Activated naive CD8-positive, alpha-beta T cell treated with anti-CD3 and anti-CD28 coated beads for 36 hours (primary cell): ENCODE results near the gene FSD2. TPM values are rescaled to one million over a fixed set of nuclear protein-coding genes. Genes with fewer than 3 reads are reported as not detected.
"Not testable (repeated sequence)": the region's sequence is repeated elsewhere in the genome, so short reads cannot be mapped to it uniquely, and the experiment has no call there.

Experiments
- DNase-seq: peaks from one replicate; pipeline ENCODE4 v3.0.0; 2021
- H3K27ac Mint-ChIP-seq: one replicate; pipeline ENCODE4 v1.8.0; 2022; ENCODE audit warnings: mild to moderate bottlenecking, moderate library complexity, mixed read lengths
- H3K27me3 Mint-ChIP-seq: one replicate; pipeline ENCODE4 v1.8.0; 2022; ENCODE audit warnings: mild to moderate bottlenecking, mixed read lengths
- H3K36me3 Mint-ChIP-seq: one replicate; pipeline ENCODE4 v1.8.0; 2021; ENCODE audit warnings: mild to moderate bottlenecking, mixed read lengths
- H3K4me1 Mint-ChIP-seq: one replicate; pipeline ENCODE4 v1.8.0; 2021; ENCODE audit warnings: mixed read lengths
- H3K4me3 Mint-ChIP-seq: one replicate; pipeline ENCODE4 v1.8.0; 2022; ENCODE audit warnings: mild to moderate bottlenecking, moderate library complexity, mixed read lengths
- H3K9me3 Mint-ChIP-seq: one replicate; pipeline ENCODE4 v1.8.0; 2022; ENCODE audit warnings: mixed read lengths
- total RNA-seq, 2 experiments: library from RNA; stranded (reverse); gene quantifications; one replicate each; pipeline ENCODE4 v1.2.3, GENCODE V29; 2021

FSD2 gene
- total RNA-seq, 2 experiments from 2014 or later, result not detected

DNA sequence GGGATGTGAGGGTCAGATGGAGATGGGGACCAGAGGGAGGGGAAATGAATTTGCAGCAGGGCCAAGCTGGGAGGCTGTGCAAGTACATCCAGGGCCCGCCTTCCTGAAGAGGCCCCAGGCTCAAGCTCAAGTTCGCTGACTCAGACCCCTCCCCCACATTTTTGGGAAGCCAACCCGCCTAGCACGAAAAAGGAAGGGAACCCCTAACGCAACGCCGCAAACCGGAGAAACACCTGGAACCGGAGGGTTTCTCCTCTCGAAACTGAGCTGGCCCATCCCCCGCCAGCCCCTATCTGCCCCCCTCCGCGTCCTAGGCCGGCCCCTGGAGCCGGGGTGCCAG lies 96.8 kb downstream of the FSD2 start:
- H3K27ac Mint-ChIP-seq, result no peak overlapping the region
- H3K4me3 Mint-ChIP-seq, result no peak overlapping the region
- DNase-seq, result no peak
- H3K4me1 Mint-ChIP-seq, result no peaks in the 10 kb centered on the region
- peaks cover 25% of the 10 kb centered on the region for H3K27me3 Mint-ChIP-seq
- no peaks in the 10 kb centered on the region for H3K36me3 Mint-ChIP-seq
- no peaks in the 10 kb centered on the region for H3K9me3 Mint-ChIP-seq

DNA sequence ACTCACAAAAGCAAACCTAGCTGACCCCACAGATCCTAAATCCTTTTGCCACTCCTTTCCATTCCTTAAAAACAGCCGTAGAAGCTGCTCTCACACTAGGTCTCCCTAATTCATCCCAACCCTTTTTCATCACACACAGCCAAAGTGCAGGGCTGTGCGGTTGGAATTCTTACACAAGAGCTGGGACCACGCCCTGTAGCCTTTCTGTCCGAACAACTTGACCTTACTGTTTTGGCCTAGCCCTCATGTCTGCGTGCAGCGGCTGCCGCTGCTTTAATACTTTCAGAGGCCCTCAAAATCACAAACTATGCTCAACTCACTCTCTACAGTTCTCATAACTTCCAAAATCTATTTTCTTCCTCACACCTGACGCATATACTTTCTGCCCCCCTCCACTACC lies 100.0 kb downstream of the FSD2 start:
- not testable (repeated sequence) for H3K27me3 Mint-ChIP-seq, DNase-seq, H3K4me3 Mint-ChIP-seq, H3K36me3 Mint-ChIP-seq, H3K4me1 Mint-ChIP-seq, H3K9me3 Mint-ChIP-seq, H3K27ac Mint-ChIP-seq

Other genes starting within 250 kb of the FSD2 start
- gene CPEB1, start 158.7 kb downstream of the FSD2 start, total RNA-seq, result 1 to 10 TPM; 1.0 to 1.1 TPM
- under 1 TPM; 0.10 to 0.30 TPM for gene AP3B2, start 96.2 kb downstream of the FSD2 start, total RNA-seq
- 1 to 10 TPM; 6.5 to 7.6 TPM for gene WHAMM, start 3.6 kb upstream of the FSD2 start, total RNA-seq
- gene HOMER2, start 146.7 kb upstream of the FSD2 start, total RNA-seq, result 1 to 10 TPM; 3.1 to 3.3 TPM
- 10 to 100 TPM; 24.9 to 28.4 TPM for gene RAMAC, start 180.1 kb upstream of the FSD2 start, total RNA-seq
- 10 to 100 TPM; 27.1 to 30.2 TPM for gene C15orf40, start 205.6 kb upstream of the FSD2 start, total RNA-seq